Measurements from ENCODE around the gene RBCK1. TPM values are rescaled to one million over a fixed set of nuclear protein-coding genes. Genes with fewer than 3 reads are reported as not detected.

Gene RBCK1
- total RNA-seq, 2 experiments from 2014 or later: 122 to 130 TPM

GRCh38 chr20:414161-414560, 6.1 kb downstream of the RBCK1 start:
- CTCF ChIA-PET: interaction anchor here (1.2 to 2.1 kb wide), 2 partner anchors 59 to 64 kb away, joined by 3 to 5 read pairs; no protein-coding TSS in a partner anchor
- H3K9me3 Mint-ChIP-seq: no peaks in the 10 kb centered on the region
- POLR2A ChIA-PET: interaction anchor here (0.7 kb wide), 1 partner anchor 14 kb away, joined by 3 read pairs; no protein-coding TSS in a partner anchor
- H3K4me1 Mint-ChIP-seq (ENCODE audit: low read depth): peaks cover 58% of the 10 kb centered on the region
- ATAC-seq (no peak), DNase-seq (no peak)
- no peaks in the 10 kb centered on the region for H3K27me3 Mint-ChIP-seq
- no peak overlapping the region for H3K27ac Mint-ChIP-seq
- intact Hi-C loops (cut with micrococcal nuclease): loop anchor here (5.0 kb wide), 1 partner anchor 48 kb away; the partner anchor contains the start of gene TBC1D20
- no peak for TF ChIP-seq CTCF (IDR thresholded peaks at IDR 0.05)
- H3K4me3 Mint-ChIP-seq: no peak overlapping the region
- H3K36me3 Mint-ChIP-seq (ENCODE audit: low read depth): peaks cover 62% of the 10 kb centered on the region

GRCh38 chr20:415820-416322, 7.8 kb downstream of the RBCK1 start:
- H3K27ac Mint-ChIP-seq: peak overlapping the region; percentile 62
- no peak for TF ChIP-seq CTCF (IDR thresholded peaks at IDR 0.05)
- ATAC-seq: no peak
- H3K9me3 Mint-ChIP-seq: no peaks in the 10 kb centered on the region
- no peaks in the 10 kb centered on the region for H3K27me3 Mint-ChIP-seq
- ChIA-PET POLR2A (no interaction called here), CTCF (no interaction called here)
- no peak for DNase-seq
- H3K4me1 Mint-ChIP-seq (ENCODE audit: low read depth): peaks cover 41% of the 10 kb centered on the region
- peaks cover 51% of the 10 kb centered on the region for H3K36me3 Mint-ChIP-seq (ENCODE audit: low read depth)
- H3K4me3 Mint-ChIP-seq: no peak overlapping the region
- intact Hi-C loops (cut with micrococcal nuclease): no loop called here

GRCh38 chr20:416950-417800, 9.1 kb downstream of the RBCK1 start:
- DNase-seq (no peak), ATAC-seq (no peak)
- Mint-ChIP-seq H3K4me1 (ENCODE audit: low read depth) (peaks cover 32% of the 10 kb centered on the region), H3K27me3 (no peaks in the 10 kb centered on the region), H3K27ac (no peak overlapping the region), H3K36me3 (ENCODE audit: low read depth) (peaks cover 51% of the 10 kb centered on the region), H3K9me3 (no peaks in the 10 kb centered on the region), H3K4me3 (no peak overlapping the region)
- CTCF ChIA-PET: no interaction called here
- intact Hi-C loops (cut with micrococcal nuclease): no loop called here
- TF ChIP-seq CTCF (IDR thresholded peaks at IDR 0.05): no peak
- POLR2A ChIA-PET: no interaction called here

GRCh38 chr20:417801-418342, 9.8 kb downstream of the RBCK1 start:
- CTCF ChIA-PET: no interaction called here

More at GRCh38 chr20:417801-418342, 9.8 kb downstream of the RBCK1 start:
- intact Hi-C loops (cut with micrococcal nuclease): no loop called here
- Mint-ChIP-seq H3K27ac (no peak overlapping the region), H3K27me3 (no peaks in the 10 kb centered on the region), H3K9me3 (no peaks in the 10 kb centered on the region), H3K4me3 (no peak overlapping the region), H3K4me1 (ENCODE audit: low read depth) (peaks cover 28% of the 10 kb centered on the region), H3K36me3 (ENCODE audit: low read depth) (peaks cover 49% of the 10 kb centered on the region)
- DNase-seq: no peak
- TF ChIP-seq CTCF (IDR thresholded peaks at IDR 0.05): no peak
- POLR2A ChIA-PET: no interaction called here
- ATAC-seq: no peak

All from activated CD8-positive, alpha-beta T cell treated with anti-CD3 and anti-CD28 coated beads for 36 hours (primary cell).